HuH-7 (cell line): ENCODE data around the gene LSM2.
"Not testable (repeated sequence)": the region's sequence is repeated elsewhere in the genome, so short reads cannot be mapped to it uniquely, and the experiment has no call there.

ENCODE experiments used
- DNase-seq: peaks from one replicate; pipeline ENCODE4 v3.0.0; 2011; ENCODE audit warnings: low spot score

Gene LSM2

DNA sequence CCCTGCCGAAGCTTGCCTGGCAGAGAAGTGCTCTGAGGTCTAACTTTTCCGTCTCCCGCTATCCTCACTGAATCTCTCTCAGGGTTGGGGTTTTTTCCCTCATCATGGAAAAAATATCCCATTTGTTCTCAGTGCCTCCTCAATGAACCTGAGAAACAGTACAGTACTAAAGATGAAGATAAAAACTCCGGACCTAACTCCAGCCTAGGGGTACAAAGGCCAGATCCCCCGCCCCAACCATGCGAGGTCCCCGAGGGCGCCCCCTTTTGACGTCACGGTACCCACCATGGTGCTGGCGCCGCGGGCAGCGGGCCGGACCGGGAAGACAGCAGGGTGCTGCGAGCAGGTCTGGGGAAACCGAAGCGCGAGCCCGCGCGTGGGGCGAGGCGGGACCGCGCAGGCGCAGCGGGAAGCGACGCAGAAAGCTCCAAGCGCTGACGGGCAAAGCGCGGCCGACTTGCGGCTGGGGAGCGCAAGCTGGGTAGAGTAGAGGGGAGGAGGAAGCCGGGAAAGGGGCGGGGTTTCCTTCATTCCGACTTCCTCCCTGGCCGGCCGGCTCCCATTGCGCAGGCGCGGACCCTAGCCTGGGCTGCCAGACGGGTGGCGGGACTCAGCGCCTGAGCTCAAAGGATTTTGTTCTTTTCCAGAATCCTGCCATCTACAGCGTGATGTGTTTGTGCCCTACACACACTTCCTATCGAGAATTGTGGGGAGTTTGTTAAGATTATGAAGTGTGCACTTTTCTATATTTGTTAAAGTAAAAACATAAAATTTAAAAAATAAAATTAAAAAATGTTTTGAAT, at the start of gene LSM2:
TSS of gene LSM2 (minus strand) at position 497 of the 803 bp plus-strand sequence. CDS start at position 288, 209 bp downstream.
- peak; percentile 95 for DNase-seq

DNA sequence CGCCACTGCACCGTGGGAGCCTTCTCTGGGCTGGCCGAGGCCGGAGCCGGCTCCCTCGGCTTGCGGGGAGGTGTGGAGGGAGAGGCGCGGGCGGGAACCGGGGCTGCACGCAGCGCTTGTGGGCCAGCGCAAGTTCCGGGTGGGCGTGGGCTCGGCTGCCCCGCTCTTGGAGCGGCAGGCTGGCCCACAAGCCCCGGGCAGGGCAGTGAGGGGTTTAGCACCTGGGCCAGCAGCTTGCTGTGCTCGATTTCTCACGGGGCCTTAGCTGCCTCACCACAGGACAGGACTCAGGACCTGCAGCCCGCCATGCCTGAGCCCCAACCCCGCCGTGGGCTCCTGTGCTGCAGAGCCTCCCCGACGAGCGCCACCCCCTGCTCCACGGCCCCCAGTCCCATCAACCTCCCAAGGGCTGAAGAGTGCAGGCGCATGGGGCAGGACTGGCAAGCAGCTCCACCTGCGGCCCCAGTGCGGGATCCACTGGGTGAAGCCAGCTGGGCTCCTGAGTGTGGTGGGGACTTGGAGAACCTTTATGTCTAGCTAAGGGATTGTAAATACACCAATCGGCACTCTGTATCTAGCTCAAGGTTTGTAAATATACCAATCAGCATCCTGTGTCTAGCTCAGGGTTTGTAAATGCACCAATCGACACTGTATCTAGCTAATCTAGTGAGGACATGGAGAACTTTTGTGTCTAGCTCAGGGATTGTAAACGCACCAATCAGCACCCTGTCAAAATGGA, 45.4 kb upstream of the LSM2 start:
- not testable (repeated sequence) for DNase-seq

DNA sequence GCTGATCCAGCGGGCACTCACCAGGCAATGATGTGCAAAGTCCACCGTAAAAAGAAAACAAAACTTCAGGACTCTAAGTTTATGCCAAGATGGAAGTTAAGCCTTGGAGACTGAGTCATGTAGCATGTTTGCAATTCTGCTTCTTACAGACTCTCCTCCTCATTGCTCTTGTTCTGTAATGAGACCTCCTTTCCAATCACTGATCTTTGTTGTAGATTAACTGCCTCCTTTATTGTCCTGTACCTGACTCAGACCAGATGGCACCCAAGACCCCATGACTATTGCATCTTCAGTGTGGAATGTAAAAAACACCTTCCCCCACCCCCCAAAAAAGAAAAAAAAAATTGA, 44.7 kb upstream of the LSM2 start:
- DNase-seq = no peak

DNA sequence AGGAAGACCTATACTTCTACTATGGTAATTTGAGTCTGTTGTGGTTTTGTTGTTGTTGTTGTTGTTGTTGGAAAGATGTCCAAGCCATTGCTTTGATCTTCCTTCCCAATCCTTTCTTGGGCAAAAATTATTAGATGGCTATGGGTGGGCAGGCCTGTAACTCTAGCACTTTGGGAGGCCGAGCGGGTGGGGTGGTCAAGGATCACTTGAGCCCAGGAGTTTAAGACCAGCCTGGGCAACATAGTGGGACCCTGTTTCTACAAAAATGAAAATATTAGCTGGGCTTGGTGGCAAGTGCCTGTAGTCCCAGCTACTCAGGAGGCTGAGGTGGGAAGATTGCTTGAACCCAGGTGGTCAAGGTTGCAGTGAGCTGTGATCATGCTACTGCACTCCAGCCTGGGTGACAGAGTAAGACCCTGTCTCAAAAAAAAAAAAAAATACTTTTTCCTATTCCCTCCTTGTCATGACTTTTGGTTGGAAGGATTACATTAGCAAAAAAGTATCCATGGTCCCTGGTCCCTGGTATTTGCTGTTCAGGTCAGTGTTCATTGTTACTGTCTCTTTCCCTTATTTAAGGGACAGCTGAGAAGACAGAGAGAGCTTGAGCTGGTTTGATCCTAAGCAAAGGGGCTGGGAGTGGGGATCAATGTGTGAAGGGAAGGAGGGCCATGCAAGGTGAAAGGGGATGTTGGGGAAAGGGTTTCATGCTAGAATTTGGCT, 44.2 kb upstream of the LSM2 start:
- no peak for DNase-seq

DNA sequence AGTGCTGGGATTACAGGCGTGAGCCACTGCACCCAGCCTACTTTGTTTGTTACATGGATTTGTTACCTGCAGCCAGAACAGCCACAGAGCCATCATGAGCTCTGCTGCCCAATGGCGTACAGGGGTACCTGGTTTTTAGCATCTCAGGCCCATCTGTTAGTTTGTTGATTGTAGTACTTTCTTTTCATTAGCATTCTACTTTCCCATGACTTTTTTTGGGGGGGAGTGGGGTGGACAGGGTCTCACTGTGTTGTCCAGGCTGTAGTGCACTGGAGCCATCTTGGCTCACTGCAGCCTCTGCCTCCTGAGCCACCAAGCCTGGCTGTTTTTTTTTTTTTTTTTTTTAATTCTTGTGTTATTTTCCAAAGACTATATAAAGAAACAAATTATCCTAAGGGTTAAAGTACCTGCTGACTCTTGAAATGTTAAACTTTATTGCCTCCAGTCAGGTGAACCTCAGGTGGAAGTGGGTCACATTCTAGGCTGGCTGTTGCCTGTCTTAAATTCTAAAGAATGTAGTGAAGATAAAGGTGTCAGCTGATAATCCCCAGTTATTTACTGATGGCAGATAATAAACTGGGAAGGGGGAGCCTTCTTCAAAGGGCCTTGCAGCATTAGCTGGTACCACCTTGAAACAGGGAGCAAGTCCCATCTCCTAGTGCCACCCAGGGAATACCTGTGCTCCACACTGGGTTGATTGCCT, 40.7 kb upstream of the LSM2 start:
- no peak for DNase-seq

DNA sequence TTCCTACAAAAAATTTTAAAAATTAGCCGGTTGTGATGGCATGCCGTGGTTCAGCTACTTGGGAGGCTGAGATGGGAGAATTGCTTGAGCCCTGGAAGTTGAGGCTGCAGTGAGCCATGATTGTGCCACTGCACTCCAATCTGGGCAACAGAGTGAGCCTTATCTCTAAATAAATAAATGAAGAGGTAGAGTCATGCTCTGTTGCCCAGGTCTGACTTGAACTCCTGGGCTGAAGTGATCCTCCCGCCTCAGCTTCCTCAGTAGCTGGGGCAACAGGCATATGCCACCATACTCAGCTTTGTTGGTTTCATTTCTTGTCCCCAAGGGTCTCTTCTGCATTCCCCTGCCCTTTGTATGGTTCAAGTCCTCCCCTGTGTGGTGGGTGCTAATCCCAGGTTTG, 37.7 kb upstream of the LSM2 start:
- no peak for DNase-seq

DNA sequence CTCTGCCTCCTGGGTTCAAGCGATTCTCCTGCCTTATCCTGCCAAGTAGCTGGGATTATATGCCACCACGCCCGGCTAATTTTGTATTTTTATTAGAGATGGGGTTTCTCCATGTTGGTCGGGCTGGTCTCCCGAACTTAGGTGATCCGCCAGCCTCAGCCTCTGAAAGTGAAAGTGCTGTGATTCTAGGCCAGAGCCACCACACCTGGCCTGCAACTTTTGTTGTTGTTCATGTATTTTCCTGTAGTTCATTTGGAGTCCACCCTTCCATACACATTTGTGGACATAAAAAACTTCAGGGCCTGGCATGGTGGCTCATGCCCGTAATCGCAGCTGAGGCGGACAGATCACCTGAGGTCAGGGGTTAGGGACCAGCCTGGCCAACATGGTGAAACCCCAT, 35.3 kb upstream of the LSM2 start:
- no peak for DNase-seq

DNA sequence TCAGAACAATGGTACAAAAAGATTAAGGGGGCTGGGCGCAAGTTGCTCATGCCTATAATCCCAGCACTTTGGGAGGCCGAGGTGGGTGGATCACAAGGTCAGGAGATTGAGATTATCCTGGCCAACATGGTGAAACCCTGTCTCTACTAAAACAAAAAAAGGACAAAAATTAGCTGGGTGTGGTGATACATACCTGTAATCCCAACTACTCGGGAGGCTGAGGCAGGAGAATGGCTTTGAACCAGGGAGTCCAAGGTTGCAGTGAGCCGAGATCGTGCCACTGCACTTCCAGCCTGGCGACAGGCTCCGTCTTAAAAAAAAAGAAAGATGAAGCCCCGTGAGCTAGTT, 33.0 kb upstream of the LSM2 start:
- DNase-seq = not testable (repeated sequence)

DNA sequence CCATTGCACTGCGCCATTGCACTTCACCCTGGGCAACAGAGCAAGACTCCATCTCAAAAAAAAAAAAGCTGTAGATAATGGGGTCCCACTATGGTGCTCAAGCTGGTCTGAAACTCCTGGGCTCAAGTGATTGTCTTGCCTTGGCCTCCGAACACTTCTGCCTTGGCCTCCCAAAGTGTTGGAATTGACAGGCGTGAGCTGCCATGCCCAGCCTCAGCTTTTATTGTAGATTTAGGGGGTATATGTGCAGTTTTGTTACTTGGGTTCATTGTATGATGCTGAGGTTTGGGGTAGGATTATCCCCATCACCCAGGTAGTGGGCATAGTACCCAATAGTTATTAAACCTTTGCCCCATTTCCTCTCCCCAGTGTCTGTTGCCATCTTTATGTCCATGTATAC, 32.2 kb upstream of the LSM2 start:
- no peak for DNase-seq

DNA sequence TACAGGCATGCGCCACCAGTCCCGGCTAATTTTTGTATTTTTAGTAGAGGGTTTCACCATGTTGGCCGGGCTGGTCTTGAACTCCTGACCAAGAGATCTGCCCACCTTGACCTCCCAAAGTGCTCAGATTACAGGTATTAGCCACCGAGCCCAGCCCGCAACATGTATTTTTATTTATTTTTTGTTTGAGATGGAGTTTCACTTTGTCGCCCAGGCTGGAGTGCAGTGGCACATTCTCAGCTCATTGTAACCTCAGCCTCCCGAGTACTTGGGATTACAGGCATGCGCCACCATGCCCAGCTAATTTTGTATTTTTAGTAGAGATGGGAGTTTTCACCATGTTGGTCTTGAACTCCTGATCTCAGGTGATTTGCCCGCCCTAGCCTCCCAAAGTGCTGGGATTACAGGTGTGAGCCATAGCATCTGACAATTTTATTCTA, 31.4 kb upstream of the LSM2 start:
- not testable (repeated sequence) for DNase-seq

DNA sequence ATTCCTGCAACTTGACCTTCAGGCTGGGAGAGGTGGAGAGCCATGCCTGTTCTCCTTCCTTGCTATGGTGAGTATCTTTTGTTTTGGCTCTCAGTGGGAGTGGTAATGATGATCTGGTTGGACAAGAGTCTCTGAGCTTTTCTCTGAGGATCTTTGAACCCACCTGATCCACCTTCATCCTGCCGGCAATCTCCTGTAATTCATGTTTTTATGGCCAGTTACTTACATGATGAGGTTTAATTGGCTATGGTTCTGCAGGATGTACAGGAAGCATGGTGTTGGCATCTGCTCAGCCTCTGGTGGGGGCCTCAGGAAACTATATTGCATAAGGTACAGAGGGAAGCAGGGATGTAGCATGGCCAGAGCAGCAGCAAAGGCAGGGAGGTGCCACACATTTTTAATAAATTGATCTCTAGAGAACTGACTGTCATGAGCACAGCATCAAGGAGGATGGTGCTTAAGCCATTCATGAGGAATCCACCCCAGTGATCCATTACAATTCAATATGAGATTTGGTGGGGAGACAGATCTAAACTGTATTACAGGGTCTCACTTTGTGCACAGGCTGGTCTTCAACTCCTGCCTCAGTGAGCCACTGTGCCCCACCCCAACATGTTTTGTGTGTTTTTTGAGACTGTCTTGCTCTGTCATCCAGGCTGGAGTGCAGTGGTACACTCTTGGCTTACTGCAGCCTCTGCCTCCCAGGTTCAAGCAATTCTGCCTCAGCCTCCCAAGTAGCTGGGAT, 30.8 kb upstream of the LSM2 start:
- no peak for DNase-seq

DNA sequence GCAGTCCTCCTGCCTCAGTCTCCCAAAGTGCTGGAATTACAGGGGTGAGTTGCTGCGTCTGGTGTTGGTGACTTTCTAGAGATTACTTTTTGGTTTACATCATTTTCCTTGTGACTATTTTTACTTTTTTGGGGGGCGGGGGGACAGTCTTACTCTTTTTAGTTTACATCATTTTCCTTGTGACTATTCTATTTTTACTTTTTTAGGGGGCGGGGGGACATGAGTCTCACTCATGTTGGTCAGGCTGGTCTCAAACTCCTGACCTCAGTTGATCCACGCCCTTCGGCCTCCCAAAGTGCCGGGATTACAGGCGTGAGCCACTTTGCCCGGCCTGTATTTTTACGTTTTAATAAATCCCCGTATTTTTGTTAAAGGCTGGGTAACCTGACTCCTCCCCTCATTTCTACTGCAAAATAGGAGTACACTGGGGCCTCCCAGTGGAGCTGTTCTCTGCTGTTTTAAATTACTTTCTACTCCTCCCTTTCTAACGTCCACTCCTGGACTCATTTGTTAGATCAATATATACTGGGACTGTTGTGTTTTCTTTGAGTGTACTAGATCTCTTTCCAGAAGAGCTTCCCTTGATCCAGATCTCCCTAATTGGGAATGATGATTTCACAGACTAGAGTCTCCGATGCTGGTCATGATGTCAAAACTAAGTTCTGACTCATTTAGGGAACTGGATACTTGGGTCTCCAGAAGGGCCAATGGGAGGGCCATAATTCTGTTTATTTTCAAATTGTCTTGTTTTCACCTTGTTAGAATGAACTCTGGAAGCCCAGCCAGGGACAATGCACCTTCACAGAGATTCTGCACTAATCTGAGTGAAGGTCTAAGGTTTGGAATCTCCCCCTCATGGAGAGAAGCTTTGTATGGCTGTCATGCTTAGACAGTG, 30.0 kb upstream of the LSM2 start:
- DNase-seq = no peak

DNA sequence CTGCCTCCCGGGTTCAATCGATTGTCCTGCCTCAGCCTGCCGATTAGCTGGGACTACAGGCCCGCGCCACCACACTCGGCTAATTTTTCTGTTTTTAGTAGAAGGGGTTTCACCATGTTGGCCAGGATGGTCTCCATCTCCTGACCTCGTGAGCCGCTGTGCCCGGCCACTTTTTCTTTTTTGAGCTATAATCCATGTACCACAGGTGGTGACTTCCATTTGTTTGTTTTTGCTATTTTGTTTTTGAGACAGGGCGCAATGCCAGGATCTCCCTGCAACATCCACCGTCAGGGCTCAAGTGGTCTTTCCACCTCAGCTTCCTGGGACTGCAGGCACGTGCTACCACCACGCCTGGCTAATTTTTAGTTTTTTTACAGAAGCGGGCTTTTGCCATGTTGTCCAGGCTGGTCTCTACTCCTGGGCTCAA, 29.3 kb upstream of the LSM2 start:
- no peak for DNase-seq

DNA sequence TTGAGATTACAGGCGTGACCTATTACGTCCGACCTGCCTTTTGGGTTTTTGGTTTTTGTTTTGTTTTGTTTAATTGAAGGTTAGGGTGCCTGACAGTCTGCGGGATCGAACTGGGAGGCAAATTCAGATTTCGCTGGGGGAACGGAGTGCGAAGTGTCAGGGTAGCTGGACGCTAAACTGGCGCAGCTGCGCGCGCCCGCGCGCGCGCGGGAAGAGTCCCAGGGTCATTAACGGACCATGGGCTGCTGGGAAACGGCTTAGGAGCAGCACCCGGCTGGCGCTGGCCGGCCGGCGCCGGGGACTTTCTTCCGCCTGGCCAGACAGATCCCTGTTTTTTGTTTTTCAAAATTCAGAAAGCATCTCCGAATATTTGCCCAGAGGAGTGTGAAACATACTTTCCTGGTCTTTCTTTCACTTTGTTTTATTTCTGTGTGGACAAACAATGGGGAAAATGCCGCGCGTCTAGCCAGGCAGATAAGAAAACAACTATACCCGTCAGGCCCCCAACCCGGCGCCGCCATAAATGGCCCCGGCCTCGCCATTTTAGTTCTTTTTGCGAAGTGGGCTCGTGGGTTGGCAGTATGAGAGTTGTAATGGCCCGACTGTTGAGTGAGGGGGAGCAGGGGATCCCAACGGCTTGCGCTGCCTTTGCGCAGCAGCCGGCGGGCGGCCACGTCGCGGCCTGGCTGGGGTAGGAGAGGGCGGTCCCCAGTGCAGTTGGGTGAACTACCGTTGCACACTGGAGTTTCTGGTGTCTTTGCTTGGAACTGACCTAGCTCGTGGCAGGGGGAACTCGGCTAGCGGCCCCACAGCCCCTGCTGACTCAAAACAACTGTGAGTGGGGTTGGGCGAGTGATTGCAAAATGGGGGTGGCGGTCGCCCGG, 27.8 kb upstream of the LSM2 start:
- DNase-seq = peak; percentile 88

DNA sequence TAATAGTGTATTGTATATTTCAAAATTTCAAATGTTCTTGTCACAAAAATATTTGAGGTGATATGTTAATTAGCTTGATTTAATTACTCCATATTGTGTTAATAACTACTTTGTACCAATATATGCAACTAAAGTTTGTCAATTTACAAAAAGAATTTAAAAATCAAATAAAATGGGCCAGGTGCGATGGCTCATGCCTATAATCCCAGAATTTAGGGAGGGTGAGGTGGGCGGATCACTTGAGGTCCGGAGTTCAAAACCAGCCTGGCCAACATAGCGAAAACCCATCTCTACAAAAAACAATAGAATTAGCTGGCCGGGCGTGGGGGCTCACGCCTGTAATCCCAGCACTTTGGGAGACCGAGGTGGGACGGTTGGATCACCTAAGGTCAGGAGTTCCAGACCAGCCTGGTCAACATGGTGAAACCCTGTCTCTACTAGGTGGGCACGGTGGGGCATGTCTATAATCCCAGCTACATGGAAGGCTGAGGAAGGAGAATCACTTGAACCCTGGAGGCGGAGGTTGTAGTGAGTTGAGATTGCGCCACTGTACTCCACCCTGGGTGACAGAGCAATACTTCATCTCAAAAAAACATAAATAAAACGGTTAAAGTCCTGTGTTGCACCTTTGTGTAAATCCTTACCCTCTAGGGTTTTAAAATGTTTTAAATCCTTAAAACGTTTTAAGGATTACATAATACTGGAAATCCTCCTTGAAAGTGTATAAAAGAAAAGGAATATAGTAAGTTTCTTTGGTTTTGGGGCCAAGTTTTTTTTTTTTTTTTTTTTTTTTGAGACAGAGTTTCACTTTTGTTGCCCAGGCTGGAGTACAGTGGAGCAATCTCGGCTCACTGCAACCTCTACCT, 24.8 kb upstream of the LSM2 start:
- DNase-seq = no peak

DNA sequence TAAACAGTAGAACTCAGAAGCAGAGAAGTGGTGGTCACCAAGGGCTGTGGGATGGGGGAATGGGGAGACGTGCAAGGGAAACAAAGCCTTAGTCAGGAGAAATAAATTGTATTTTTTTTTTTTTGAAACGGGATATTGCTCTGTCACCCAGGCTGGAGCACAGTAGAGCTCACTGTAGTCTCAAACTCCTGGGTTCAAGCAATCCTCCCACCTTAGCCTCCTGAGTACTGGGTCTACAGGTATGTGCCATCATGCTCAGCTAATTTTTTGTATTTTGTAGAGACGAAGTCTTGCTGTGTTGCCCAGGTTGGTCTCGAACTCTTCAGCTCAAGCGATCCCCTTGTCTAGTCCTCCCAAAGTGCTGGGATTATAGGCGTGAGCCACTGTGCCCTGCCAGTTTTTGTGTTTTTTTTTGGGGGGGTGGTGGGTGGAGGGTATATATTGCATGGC, 24.1 kb upstream of the LSM2 start:
- no peak for DNase-seq

DNA sequence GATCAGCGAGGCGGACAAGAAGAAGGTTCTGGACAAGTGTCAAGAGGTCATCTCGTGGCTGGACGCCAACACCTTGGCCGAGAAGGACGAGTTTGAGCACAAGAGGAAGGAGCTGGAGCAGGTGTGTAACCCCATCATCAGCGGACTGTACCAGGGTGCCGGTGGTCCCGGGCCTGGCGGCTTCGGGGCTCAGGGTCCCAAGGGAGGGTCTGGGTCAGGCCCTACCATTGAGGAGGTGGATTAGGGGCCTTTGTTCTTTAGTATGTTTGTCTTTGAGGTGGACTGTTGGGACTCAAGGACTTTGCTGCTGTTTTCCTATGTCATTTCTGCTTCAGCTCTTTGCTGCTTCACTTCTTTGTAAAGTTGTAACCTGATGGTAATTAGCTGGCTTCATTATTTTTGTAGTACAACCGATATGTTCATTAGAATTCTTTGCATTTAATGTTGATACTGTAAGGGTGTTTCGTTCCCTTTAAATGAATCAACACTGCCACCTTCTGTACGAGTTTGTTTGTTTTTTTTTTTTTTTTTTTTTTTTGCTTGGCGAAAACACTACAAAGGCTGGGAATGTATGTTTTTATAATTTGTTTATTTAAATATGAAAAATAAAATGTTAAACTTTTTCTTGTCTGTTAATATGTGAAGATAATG, 23.0 kb upstream of the LSM2 start:
- peak; percentile 53 for DNase-seq
